Stimulated activated CD8-positive, alpha-beta memory T cell treated with anti-CD3 and anti-CD28 coated beads, Interleukin-15, amount 100 ng/mL, for 1 hour (primary cell): Measurements from ENCODE around the gene ERI3.
"Not testable (repeated sequence)": the region's sequence is repeated elsewhere in the genome, so short reads cannot be mapped to it uniquely, and the experiment has no call there.

Source experiments
- DNase-seq: peaks from one replicate; pipeline ENCODE4 v3.0.0-alpha.2; 2020; ENCODE audit warnings: low read depth

The ERI3 gene

GRCh38 chr1:44235808-44236207 is 119.2 kb downstream of the ERI3 start:
- DNase-seq = no peak

DNA sequence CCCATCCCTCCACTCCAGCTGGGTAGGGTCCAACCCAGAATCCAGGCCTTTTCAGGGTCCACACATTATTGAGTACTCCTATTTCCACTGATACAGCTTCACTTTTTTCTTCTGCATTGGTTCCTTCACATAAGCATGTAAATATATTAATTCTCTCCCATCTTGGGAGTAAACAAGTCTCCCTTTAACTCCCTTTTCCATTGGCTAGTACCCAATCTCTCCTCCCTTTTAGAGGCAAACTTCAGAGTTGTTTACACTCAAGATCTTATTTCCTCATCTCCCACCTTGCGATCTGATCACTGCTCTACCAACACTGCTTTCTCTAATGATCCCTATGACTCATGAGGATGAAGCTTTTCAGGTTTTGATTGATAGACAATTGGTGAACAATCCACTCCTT is 121.5 kb downstream of the ERI3 start:
- no peak for DNase-seq

- no peak for DNase-seq
Measured at GRCh38 chr1:44230796-44231195, 124.3 kb downstream of the ERI3 start.

DNA sequence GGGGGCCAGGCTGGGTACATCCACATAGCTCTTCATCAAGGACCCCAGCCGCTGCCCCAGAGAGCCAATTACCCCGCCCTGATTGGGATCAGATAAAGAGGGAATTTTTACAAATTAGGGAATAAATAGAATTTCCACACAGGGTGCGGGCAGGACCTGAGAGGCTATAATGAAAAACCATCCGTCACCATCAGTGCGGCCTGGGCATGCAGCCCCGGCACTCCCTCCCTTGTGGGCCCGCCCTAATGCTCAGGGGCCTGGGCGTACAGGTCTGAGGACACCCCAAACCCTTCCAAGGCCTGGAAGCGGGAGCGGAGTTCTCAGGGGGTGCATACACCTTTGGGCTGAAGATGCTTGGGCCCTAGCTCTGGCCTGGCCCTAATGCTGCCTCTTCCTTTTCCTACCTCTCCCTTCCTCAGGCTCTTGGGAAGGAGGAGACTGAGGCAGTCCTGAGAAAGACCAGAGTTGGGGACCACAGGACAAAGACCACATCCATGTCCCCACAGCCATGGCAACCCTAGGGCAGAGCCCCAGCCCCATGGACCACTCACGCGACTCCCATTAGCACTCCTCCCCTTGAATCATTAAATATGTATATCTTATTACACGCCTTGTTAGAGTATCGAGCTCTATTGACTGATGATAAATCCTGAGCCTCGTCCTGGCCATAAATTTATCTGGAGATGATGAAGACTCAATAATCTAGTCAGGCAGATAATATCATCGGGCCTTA is 125.5 kb downstream of the ERI3 start:
- DNase-seq = no peak

DNA sequence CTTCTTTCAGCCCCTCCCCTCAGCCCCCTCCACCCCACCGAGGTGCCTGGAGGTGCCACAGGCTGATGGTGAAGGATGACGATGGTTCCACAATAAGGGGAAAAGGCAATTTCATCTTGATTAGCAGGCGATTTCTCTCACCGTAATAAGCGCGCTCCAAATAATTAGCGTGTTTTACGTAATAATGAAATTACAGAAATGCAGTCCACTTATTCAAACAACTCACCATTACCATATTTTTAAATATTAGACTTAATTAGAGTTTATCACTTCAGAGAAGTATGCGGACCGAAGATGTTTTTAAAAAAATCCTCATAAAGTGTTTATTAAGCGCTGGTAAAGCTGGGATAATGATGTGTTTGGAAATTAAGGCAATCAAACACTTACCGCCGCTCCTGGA is 126.8 kb downstream of the ERI3 start:
- no peak for DNase-seq

- no peak for DNase-seq
Measured at GRCh38 chr1:44227211-44227610, 127.8 kb downstream of the ERI3 start.

GRCh38 chr1:44225761-44226160 is 129.3 kb downstream of the ERI3 start:
- DNase-seq = no peak

DNA sequence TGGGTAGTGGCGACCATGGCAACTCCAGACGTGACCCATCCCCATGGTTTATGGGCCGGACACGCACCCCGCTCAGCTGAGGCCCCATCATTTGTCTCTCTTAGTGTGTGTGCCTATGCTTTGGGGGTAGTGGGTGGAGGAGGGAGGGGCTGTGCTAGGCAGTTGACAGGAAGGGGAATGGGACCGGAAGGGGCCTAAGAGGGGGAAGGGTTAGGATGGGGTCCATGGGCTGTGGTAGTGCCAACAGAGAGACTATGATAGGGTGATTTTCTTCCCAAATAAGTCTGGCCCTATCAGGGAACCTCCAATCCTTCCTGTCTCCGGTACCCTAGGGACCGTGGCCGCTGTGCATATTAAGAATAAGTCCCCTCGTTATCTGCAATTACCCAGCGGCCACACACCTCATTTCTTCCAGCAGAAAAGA is 131.9 kb downstream of the ERI3 start:
- no peak for DNase-seq

GRCh38 chr1:44222397-44223186 is 132.5 kb downstream of the ERI3 start:
- no peak for DNase-seq

GRCh38 chr1:44221769-44222168 is 133.3 kb downstream of the ERI3 start:
- DNase-seq = no peak

- no peak for DNase-seq
Measured at GRCh38 chr1:44220755-44221154, 134.3 kb downstream of the ERI3 start.

GRCh38 chr1:44220001-44220751 is 134.9 kb downstream of the ERI3 start:
- no peak for DNase-seq

GRCh38 chr1:44219301-44219626 is 135.8 kb downstream of the ERI3 start:
- no peak for DNase-seq

GRCh38 chr1:44218503-44219300 is 136.4 kb downstream of the ERI3 start:
- DNase-seq = no peak

DNA sequence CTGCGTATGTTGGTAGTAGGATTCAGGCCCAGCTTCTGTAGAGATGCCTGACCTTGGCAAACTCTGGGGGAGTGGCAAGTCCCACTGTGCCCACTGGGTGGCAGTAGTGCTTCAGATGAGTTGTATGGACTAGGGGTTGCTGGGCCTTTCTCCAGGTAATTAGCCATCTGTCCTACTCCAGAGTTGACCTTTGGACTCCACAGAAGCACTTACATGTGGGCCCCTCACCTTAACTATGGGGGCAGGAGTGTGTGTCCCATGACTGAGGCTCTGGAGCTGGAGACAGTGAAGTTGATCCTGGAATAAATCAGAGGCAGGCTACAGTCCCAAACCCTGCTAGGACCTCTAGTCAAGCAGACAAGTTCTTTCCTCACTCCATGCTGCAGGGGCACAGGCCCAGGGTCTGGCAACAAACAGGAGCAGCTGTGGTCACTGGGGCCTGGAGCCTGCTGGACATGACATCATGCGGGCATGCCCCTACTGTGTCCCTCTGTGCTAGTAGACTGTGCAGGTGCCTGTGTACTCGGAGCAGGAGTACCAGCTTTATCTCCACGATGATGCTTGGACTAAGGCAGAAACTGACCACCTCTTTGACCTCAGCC is 137.1 kb downstream of the ERI3 start:
- peak; percentile 50 for DNase-seq

GRCh38 chr1:44213222-44214112 is 141.6 kb downstream of the ERI3 start, which contains the start of gene DMAP1:
Gene DMAP1 (plus strand): TSS chr1:44213471. CDS start chr1:44213754, 283 bp downstream.
- DNase-seq = peak; percentile 73

- DNase-seq = no peak
Measured at GRCh38 chr1:44212355-44213221, 142.5 kb downstream of the ERI3 start.

DNA sequence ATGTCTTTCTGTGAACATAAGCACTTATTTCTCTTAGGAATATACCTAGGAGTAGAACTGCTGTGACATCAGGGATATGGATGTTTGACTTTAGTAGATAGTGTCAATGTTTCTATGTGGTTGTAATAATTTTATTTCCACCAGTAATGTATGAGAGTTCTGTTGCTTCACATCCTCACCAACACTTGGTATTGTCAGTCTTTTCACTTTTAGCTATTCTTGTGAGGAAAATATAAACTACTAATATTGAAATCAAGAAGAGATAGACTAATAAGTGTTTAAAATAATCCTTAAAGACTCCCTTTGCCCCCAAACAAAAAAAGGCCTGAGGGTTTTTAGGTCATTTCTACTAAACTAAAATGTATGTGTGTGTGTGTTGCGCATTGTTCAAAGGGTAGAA is 144.5 kb downstream of the ERI3 start:
- no peak for DNase-seq

DNA sequence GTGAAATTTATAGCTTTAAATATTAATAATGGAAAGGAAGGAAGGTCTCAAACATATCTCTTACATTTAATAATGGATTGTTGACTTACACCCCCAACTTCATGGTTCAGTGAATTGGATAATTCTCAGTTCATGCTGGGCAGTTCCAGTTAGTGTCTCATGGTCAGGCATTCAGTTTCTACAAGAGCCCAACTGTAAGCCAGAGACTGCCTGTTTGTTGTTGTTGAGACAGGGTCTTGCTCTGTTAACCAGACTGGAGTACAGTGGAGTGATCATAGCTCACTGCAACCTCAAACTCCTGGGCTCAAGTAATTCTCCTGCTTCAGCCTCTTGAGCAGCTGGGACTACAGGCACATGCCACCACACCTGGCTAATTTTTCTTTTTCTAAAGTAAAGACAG is 146.8 kb downstream of the ERI3 start:
- DNase-seq = no peak

- DNase-seq = not testable (repeated sequence)
Measured at GRCh38 chr1:44206545-44206944, 148.5 kb downstream of the ERI3 start.
